Limb (tissue), 2 donors: Measurements from ENCODE around the gene UXS1.

Experiments used
- DNase-seq, 2 donors: peaks; one replicate each; pipeline ENCODE4 v3.0.0-alpha.2; 2016; ENCODE audit errors: extremely low spot score in 2 of 2

UXS1 gene

DNA sequence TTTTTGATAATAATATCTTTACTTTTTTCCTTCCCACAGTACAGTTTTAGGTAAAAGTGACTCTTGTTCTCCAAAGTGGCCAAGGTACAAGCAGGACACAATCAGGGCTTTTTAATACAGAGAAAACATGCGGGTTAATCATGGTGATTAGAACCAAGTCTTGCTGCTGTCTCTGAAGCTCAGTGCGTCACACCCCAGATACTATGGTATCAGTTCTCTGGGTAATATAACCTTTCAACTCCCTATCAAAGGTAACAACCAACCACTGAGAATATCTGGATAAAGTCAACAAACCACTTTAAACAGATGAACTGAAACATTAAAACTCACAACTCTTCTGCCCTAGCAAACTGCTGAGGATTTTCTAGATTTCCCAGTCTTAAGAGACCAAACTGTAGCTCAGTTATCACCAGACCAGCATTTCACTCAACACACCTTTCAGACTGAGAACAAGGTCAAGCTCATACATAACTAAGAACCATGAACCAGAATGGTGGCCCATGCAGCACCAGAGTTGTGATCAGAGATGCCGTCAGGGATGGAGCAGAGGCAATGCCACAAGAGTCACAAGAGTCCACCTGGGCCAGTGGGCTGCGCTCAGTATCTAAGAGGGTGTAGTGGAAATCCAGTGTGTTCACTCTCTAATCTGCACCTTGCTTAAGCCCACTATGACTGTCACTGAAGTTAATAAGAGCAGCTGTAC, 103.0 kb downstream of the UXS1 start:
- no peak for DNase-seq

DNA sequence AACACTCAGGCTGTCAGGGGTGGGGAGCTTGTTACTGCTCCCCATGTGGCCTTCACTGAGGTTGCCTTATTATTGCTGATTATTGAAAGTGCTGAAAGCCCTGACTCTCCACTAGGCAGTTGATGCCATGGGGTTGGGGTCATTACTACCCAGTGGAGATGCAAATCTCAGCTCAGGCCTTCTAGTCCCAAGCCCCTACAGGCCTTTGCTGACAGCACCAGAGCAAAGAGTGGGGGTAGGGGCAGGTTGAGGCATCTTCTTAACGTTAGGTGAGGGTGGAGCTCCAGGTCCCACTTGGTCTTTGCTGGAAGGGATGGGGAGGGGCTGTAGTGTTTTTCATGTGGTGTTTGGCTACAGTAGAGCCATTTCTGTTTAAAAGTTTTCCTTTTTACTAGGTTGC, 104.5 kb downstream of the UXS1 start:
- no peak for DNase-seq

DNA sequence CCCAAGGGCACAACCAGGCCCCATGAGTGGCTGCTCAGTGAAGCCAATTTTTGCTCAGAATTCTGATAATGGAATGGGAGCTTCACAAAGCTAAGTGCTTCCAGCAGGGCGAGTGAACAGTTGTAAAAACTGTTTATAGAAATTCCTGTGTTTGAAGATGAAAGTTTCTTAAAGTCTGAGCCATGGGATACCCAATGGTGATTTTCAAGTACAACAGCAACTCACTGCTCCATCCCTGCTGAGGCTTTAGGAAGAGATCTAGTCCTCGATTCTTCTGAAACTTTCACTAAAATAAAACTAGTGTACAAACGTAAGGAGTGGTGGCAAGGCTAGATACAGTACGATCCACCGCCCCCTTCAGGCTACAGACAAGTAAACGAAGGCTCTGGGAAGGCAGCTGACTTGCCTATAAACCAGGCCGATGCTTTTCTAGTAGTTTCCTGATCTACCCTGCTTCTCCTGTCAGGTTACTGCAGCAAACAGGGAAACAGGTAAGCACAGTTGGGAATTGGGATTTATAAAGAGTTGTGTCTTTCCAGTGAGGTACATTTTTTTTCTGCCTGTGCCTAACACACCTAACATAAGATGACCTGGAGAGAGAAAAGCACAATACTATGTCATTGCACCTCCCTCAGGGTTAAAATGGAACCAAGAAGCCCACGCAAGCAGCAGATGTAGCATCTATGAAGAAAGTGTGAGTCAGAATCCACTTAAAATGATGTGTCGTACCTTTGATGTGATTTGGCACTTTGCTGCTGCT, 108.7 kb downstream of the UXS1 start:
- DNase-seq, result no peak

DNA sequence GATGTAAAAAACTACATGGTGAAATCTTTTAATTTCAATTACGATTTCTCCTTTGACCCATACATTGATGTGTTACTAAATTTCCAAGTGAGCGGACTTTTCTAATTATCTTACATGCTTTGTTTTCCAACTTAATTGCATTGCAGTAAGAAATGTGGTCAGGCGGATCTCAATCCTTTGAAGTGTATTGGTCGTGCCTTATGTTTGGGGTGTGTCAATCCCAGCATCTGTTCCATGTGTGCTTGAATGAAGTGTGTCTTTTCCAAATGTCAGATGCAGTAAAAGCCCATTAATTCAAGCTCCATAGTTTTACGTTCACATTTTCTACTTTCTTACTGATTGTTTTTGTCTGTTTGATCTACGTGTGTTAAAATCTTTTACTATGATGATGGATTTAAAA, 113.1 kb downstream of the UXS1 start:
- no peak for DNase-seq

DNA sequence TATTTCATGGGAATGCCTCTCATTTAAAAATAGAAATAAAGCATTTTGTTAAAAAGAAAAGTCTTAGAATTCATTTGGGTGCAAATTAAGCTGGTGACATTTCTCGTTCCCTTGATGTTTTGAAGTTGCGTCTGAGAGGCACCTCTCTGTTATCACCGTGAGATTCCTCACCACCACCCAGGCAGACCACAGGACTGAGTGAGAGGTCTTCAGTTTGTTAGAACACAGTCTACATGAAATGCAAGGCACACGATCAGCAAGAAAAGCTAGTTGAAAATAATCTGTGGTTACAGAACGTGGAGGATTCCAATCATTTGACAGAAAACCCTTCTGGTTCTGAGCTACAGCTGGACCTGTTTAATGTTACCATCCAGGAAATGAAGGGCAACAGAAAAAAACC, 116.0 kb downstream of the UXS1 start:
- DNase-seq, result no peak

DNA sequence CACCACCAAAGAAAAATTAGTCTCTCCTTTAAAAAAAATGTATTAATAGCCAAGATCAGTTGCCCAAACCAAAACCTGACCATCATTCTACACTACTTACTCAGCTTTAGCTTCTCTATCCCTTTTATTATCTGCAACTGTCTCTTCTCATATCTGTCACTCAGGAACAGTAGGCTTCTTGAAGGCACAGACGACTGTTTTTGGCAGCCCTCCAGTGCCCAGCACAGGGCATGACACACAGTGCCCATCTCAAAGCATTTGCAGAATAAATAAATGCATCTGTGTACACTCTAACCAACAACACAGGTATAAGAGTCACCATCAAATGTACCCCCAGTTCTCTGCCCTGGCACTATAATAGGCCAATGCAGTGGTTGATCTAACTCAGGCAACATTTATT, 117.2 kb downstream of the UXS1 start:
- no peak for DNase-seq

DNA sequence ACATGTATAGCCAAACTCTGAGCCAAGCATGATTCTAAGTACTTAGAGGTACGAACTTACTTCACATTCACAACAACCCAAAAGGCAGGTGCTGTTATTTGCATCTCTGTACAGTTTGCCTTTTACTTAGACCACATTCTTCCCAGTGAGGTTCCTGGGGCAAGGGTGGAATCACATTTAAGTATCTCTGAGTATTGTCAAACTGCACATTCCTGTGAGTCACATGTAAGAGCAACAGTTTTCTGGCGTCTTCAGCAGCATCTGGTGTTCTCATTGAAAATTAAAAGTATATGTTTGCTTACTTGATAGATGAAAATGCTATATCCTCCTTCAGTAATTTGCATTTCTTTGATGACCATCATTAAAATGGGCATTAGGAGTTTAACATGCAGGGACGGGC, 119.1 kb downstream of the UXS1 start:
- DNase-seq, result no peak

DNA sequence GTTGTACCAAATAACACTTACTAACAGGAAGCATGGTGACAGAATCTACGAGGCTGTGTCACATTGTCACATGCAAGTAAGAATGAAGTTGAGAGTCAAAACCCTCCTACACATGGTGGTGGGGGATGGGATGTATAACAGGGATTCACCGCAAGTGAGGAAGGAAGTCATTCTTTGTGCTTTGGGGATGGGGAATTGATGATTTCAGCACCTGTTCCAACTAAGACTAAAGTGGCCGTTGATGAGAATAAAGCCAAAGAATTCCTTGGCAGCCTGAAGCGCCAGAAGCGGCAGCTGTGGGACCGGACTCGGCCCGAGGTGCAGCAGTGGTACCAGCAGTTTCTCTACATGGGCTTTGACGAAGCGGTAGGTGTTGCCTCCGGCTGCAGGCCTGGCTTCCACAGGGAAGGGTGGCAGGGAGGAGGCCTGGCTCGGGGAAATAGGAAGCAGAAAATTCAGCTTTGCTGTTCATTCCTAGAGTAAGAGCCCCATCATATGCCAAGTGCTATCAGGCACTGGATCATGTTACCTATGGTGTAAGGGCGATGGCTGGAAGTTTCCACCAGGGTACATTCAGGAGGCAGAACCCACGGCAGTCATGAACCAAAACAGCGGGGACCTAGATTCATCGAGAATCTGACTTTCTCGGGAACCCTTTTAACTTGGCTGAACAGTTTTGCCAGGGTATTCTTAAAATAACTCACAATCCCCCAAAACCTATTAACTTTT, 120.3 kb downstream of the UXS1 start:
- no peak for DNase-seq

DNA sequence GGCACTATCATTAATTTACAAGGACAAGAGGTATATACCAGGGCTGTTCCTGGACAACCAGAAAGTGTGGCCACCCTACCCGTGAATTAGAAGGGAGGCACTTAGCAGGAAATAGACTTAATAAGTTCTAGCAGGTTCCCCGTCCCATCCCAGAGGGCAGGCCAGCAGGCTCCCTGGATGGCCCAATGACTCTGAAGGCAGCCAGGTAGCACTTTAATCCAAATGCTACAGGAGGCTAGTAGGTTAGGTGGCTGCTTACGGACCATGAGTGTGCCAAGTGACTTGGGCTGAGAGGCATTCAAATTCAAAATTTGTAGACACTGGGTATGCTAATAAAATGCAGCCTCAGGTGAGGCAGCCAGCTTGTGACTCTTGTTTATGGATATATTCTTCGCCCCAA, 123.9 kb downstream of the UXS1 start:
- DNase-seq, result no peak

DNA sequence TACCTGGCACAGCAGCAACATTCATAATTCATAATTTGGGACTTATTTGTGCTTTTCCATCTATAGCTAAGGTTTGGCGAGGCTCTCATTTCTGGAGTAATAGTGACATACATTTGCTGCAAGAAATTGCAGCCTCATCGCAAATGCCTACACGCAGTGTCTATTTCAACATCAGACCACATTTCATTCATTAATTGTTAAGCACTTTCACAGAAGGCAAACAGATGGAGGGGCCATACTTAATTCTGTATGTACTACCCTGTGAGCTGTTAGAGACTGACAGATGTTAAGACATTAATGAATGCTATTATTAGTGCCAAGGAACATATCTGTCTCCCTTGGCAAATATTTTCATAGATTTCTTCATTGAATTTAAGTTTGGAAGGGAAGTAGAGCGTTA, 125.7 kb downstream of the UXS1 start:
- DNase-seq, result no peak

DNA sequence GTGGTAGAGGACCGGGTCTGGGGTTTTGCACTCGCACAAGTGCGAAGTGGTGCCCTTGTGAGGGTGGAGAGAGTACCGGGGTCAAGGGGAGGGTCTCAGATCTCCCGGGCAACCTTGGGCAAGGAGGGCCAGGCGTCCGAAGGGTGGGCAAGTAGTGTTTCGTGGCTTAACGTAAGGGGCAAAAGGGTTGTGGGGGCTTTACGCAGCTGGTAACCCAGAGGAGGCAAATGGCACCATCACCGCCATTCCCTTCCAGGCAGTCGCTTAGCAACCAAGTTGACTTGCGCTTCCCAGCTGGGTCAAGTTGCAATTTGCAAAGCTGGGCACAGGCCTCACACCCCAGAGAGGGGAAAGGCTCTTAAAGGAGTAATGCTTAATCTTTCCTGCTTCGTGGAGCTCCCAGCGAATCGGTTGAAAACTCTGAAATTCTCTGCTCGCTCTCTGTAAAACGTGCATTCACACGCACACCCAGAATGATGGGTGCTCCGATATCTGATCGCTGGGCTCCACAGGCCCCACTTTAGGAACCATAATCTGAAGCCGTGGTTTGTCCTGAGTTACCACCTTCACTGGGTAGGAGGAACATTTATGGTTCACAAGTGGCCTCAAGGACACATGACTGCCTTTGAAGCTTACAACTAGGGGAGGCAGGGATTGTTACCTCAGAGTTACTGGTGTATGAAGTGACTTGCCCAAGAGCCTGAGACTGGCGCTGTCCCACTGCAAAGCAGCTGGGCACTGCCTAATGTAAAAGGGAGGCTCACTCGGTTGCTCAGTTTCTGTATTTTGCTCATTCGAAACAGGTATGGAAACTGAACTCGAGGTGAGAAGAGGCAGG, 127.9 kb downstream of the UXS1 start:
- peak; percentile 37 to 61 for DNase-seq

DNA sequence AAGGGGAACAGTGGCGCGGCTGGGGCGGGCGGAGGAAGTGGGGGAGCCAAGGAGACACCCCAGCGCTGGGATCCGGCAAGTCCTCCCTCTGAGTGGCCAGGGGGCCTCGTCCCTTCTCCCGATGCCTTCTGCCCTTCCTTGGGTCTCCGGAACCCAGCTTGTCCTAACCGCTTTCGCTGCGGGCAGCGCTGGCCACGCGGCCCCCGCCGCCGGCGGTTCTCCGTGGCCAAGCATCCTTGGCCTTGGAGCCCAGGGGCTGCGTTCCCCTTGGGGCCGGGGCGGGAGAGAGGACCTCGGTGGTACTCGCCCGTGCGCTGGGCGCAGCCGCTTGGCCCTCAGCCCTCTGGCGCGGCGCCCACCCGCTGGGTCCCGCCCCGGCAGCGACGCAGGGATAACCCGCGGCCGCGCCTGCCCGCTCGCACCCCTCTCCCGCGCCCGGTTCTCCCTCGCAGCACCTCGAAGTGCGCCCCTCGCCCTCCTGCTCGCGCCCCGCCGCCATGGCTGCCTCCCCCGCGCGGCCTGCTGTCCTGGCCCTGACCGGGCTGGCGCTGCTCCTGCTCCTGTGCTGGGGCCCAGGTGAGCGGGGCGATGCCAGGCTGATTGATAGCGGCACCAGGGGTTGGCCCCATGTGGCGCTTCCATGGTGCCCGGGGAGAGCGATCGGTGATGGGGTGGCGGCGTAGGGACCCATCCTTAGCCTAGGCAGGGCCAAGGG, 128.7 kb downstream of the UXS1 start:
- peak in 1 of 2 donors; percentile 79 for DNase-seq

DNA sequence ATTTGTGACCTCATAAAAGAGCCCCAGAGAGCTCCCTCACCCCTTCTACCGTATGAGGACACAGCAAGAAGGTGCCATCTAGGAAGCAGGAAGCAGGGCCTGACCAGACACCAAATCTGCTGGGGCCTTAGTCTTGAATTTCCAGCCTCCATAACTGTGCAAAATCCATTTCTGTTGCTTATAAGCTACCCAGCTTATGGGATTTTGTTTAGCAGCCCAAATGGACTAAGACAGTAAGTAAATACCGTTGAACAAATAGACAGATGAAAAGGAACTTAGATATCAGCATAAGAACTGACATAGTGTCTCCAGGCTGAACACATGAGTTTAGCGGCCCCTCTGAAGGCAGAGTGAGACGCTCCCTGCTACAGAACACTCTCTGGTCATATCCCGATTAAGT, 130.9 kb downstream of the UXS1 start:
- no peak for DNase-seq

DNA sequence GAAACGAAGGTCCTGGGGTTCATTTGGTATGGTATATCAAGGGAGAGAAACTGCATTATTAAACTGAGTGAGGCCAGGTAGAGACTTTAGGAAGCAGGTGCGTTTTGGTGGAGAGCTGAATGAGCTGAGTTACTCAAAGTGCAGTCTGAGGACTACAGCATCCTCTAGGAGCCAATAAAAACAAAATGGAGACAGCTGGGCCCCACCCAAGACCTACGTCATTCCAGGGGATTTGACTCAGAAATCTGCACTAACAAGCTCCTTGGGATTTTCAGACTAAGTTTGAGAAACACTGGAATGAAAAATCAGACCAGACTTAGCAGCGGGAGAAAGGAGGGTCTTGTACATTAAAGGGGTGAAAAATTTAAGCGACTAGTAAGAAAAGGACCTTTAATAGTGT, 131.5 kb downstream of the UXS1 start:
- DNase-seq, result peak in 1 of 2 donors; percentile 80

DNA sequence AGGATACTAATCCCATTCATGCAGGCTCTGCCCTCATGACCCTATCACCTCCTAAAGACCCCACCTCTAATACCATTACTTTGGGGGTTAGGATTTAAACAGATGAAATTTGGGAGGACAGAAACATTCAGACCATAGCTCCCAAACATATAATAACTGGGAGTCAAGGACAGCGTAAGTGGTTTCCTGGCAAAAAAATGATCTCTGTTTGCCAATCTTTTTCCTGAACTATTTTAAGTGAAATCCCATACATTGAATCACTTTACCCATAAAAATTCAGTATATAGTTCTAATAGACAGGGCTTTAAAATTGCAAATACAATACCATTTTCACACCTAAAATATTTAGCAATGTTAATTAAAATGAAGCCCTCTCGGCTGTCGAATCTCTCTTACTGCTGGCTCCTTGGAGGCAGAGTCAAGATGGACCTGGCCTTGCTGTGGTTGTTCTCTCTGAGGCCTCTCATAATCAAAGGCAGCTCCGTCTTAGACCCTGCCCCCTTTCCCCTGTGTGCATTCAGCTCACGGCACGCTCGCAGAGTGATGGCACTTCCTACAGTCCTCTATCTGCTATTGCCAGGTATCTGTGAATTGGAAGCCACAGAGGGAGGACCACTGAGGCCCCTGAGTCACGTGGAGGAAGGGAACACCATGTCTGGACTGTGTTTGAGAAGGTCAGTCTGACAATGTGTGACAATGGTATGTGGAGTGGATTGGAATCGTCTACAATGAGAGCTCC, 132.3 kb downstream of the UXS1 start:
- no peak for DNase-seq

DNA sequence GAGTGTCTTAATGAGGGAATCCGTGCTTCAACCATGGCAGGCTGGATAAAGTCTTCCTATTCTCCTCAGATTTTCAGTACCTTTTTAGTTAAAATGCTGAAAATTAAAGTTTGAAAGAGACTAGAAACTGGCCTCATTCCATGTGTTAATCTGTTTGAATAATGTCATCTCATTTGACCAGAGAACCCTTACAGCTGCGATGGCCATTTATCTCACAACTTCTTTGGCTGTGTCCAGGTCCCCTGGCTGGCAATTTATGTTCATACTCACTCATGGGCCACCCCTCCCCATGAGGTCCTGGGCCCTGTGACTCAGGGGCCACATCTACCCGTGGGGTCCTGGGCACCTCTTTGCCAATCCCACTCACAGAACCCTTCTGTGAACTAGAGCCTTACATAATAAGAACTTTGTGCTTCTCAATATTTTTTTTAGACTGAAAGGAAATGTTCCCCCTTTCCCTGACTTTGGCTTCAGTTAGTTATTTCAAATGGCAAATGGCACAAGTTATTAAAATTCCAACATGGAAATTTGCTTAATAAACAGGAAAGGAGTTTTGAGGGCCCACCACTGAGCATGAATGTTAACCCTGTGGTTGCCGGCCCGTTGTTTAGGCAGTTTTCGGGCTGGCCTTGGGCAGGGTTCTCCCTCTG, 134.6 kb downstream of the UXS1 start:
- DNase-seq, result no peak

DNA sequence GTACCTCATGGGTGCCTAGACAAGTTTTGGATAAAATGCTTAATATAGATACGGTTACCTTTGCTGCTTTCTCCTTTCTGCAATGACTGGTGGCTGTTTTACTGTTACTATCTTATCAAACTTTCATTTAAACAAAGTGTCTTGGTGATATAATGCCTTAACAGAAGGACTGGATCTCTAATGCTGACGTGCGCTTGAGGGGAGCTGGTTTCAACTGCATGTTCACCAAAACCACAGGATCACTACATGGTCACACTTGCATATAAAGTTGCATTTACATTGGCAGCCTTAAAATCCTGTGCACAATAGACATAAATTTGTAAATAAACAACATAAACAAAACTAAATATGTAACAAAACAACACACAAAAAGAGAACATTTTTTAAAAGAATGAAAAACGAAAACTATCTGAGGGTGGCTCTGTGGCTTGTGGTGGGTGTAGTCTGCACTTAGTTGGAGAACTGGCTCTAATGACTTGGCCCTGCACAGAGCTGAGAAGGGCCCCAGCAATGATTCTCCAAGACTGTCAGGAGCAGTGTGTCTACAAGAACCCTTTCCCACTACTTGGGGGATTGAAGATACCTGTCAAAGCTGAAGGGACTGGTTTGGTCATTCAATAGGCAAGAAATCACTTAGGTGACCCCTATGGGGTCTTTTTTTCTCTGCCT, 135.5 kb downstream of the UXS1 start:
- no peak for DNase-seq

DNA sequence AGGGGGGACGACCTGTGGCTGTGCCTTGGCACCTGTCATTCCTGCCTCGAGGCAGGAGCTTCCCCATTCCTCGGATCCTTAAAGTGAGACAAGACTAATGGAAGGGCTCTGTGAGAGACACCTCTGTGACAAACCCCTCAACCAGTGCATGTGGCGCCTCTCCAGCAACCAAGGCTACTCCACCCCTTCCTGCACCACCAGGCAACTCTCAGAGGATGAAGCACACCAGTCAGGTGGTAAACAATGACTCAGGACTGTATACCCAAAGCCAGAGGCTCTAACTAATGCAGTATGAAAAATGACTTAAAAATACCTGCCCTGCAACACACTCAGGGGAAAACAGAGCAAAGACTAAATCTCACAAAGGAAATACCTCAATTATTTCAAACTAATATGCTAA, 136.9 kb downstream of the UXS1 start:
- no peak for DNase-seq
